Endothelial cell of umbilical vein (primary cell): Measurements from ENCODE around the gene RHOH. TPM values are rescaled to one million over a fixed set of nuclear protein-coding genes. Genes with fewer than 3 reads are reported as not detected.

Experiments
- BruUV-seq: library from RNA; stranded (reverse); fragments of 400-500 nt; replicated peaks from 2 replicates; lab custom pipeline; 2021; lab: Mats Ljungman, UMichigan
- CTCF ChIA-PET: fragments of 300-600, 350-600 bp; sonication (Branson Sonifier 250); formaldehyde crosslinking; loops from one replicate; lab custom pipeline; 2021; ENCODE audit warnings: antibody characterized with exemption, inconsistent platforms; lab: Charles Lee
- POLR2A ChIA-PET: fragments of 300-600, 350-600 bp; sonication (Branson Sonifier 250); formaldehyde crosslinking; loops from one replicate; lab custom pipeline; 2021; ENCODE audit warnings: antibody characterized with exemption, inconsistent platforms; lab: Charles Lee
- DNase-seq: peaks from one replicate; pipeline ENCODE4 v3.0.0-alpha.2; 2011; ENCODE audit warnings: low read depth, low spot score
- FAIRE-seq: peaks from 2 replicates; lab custom pipeline; 2011; peaks lifted over from hg19 to GRCh38; lab: Jason Lieb, UNC
- H2AFZ ChIP-seq: 2 replicates; pipeline ENCODE4 v1.6.0; 2012; ENCODE audit warnings: low read depth, low read length, control low read depth, inconsistent platforms
- H3K27ac ChIP-seq: 2 replicates; pipeline ENCODE4 v1.5.1; 2011; ENCODE audit warnings: low read depth, mild to moderate bottlenecking, control low read depth, low read length, moderate library complexity; ENCODE audit not compliant: insufficient read depth
- H3K27me3 ChIP-seq, 2 experiments: 2 replicates each; pipeline versions ENCODE4 v1.6.0 to v1.6.1; 2011; ENCODE audit warnings: low read length in 2 of 2, mixed read lengths in 1 of 2; ENCODE audit not compliant: control insufficient read depth in 2 of 2, insufficient read depth in 2 of 2
- H3K36me3 ChIP-seq, 2 experiments: 2 replicates in 1 of 2; 3 replicates in 1 of 2; pipeline ENCODE4 v1.5.1; 2011; ENCODE audit warnings: low read length in 2 of 2, mild to moderate bottlenecking in 1 of 2, moderate library complexity in 1 of 2; ENCODE audit not compliant: control insufficient read depth in 2 of 2, insufficient read depth in 2 of 2; ENCODE audit errors: extremely low read depth in 1 of 2
- H3K4me1 ChIP-seq: 3 replicates; pipeline ENCODE4 v1.5.1; 2011; ENCODE audit warnings: mild to moderate bottlenecking, low read length; ENCODE audit not compliant: control insufficient read depth, insufficient read depth; ENCODE audit errors: extremely low read depth
- H3K4me2 ChIP-seq: 2 replicates; pipeline ENCODE4 v1.6.1; 2011; ENCODE audit warnings: low read length, control low read depth, mixed read lengths; ENCODE audit not compliant: insufficient read depth
- H3K4me3 ChIP-seq, 3 experiments: fragments of 200-600 bp in 1 of 3; sonication (generic), shearing (Covaris generic) in 1 of 3; replicated peaks in 1 of 3; 2 replicates each; pipeline ENCODE4 v1.5.1; 2011 to 2016; ENCODE audit warnings: control low read depth in 3 of 3, low read length in 3 of 3, mild to moderate bottlenecking in 2 of 3, inconsistent platforms in 1 of 3, low read depth in 1 of 3, moderate library complexity in 1 of 3; ENCODE audit not compliant: insufficient read depth in 1 of 3
- H3K79me2 ChIP-seq: 2 replicates; pipeline ENCODE4 v1.6.0; 2012; ENCODE audit warnings: low read length, inconsistent platforms; ENCODE audit not compliant: control insufficient read depth, insufficient read depth
- H3K9ac ChIP-seq: replicated peaks from 2 replicates; pipeline ENCODE3; 2011; ENCODE audit warnings: low read length, control low read depth; ENCODE audit not compliant: insufficient read depth; ENCODE audit errors: extremely low read depth
- H3K9me1 ChIP-seq: replicated peaks from 3 replicates; pipeline ENCODE4 v1.6.0; 2011; ENCODE audit warnings: mild to moderate bottlenecking, low read length; ENCODE audit not compliant: control insufficient read depth, insufficient read depth; ENCODE audit errors: extremely low read depth
- H3K9me3 ChIP-seq: replicated peaks from 2 replicates; pipeline ENCODE4 v1.5.1; 2012; ENCODE audit warnings: low read length, inconsistent platforms; ENCODE audit not compliant: control insufficient read depth, insufficient read depth
- H4K20me1 ChIP-seq: replicated peaks from 2 replicates; pipeline ENCODE3; 2011; ENCODE audit warnings: mild to moderate bottlenecking, low read length; ENCODE audit not compliant: control insufficient read depth, insufficient read depth; ENCODE audit errors: extremely low read depth
- CTCF ChIP-seq, 2 donors: IDR thresholded peaks; 1 replicate in 1 of 2; 2 replicates in 1 of 2; pipeline ENCODE4 v1.5.1; 2011; ENCODE audit warnings: low read length in 2 of 2, mild to moderate bottlenecking in 2 of 2, moderate library complexity in 2 of 2, control low read depth in 1 of 2, inconsistent platforms in 1 of 2, low read depth in 1 of 2; ENCODE audit not compliant: insufficient read depth in 1 of 2; ENCODE audit errors: extremely low read depth in 1 of 2
- EZH2 ChIP-seq: IDR thresholded peaks from 2 replicates; pipeline ENCODE4 v1.6.1; 2012; ENCODE audit warnings: borderline replicate concordance, low read depth, mild to moderate bottlenecking, moderate library complexity, low read length, inconsistent platforms; ENCODE audit not compliant: severe bottlenecking
- FOS ChIP-seq: IDR thresholded peaks from 2 replicates; pipeline ENCODE4 v1.6.1; 2011; ENCODE audit warnings: mild to moderate bottlenecking, low read length, moderate library complexity, borderline replicate concordance; ENCODE audit not compliant: insufficient read depth
- GATA2 ChIP-seq: IDR thresholded peaks from 2 replicates; pipeline ENCODE4 v1.7.0; 2011; ENCODE audit warnings: low read depth, mild to moderate bottlenecking, moderate library complexity, mixed read lengths, low read length; ENCODE audit not compliant: insufficient read length, insufficient read depth
- JUN ChIP-seq: IDR thresholded peaks from 2 replicates; pipeline ENCODE4 v1.6.1; 2011; ENCODE audit warnings: borderline replicate concordance, low read depth; ENCODE audit not compliant: insufficient read length, insufficient read depth
- MYC ChIP-seq: IDR thresholded peaks from one replicate; pipeline ENCODE4 v1.6.1; 2011; ENCODE audit warnings: mild to moderate bottlenecking, low read depth, low read length
- POLR2A ChIP-seq: IDR thresholded peaks from 2 replicates; pipeline ENCODE4 v1.6.1; 2012; ENCODE audit warnings: low read depth, mild to moderate bottlenecking, control low read depth, low read length
- POLR2AphosphoS5 ChIP-seq: IDR thresholded peaks from 2 replicates; pipeline ENCODE4 v1.6.1; 2012; ENCODE audit warnings: low read depth, mild to moderate bottlenecking, control low read depth, low read length, moderate library complexity; ENCODE audit not compliant: insufficient read depth
- dilution Hi-C: fragments of 300-500 bp; cut with MboI; formaldehyde crosslinking; loops from one replicate; pipeline ENCODE4 v1.15.0; 2019; ENCODE audit warnings: low sequenced_read_pairs; ENCODE audit not compliant: extremely low pct_ligation_motif_present
- intact Hi-C: fragments of 100-400 bp; cut with micrococcal nuclease; formaldehyde crosslinking; loops from one replicate; pipeline ENCODE4 v1.10.0; 2022
- polyA plus RNA-seq, 4 experiments: library from polyadenylated mRNA; depleted of rRNA in 3 of 4; stranded (reverse) in 3 of 4; unstranded in 1 of 4; fragments of >200 nt; gene quantifications; 2 replicates each; pipeline versions ENCODE4 v1.2.1 to v1.2.3, GENCODE V29; 2011 to 2012; ENCODE audit warnings: missing spikeins in 1 of 4
- total RNA-seq: library from RNA; stranded (reverse); gene quantifications from 2 replicates; pipeline ENCODE4 v1.2.3, GENCODE V29; 2021
- TF ChIP-seq, protein P1 (sequence below): IDR thresholded peaks from 2 replicates; pipeline ENCODE4 v1.6.1; 2011; ENCODE audit not compliant: insufficient read depth, insufficient read length

RHOH gene
- total and polyA plus RNA-seq, 2 donors (not counting 3 experiments of a cell fraction or from before 2014, with no cell fraction given): not detected

DNA sequence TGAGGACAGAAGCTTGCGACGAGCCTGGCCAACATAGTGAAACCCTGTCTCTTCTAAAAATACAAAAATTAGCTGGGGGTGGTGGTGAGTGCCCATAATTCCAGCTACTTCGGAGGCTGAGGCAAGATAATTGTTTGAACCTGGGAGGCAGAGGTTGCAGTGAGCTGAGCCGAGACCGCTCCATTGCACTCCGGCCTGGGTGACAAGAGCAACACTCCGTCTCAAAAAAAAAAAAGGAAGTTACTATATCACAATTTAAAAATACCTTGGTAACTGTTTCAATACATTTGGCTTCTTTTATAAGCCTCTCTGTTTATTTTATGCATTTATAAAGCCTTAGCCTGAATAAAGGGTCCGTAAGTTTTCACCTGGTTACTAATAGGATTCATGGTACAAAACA lies 91.7 kb downstream of the RHOH start:
- Histone ChIP-seq H3K9me3 (no peaks in the 10 kb centered on the region), H3K9ac (no peak overlapping the region), H3K79me2 (no peaks in the 10 kb centered on the region), H3K4me3 (no peak overlapping the region), H2AFZ (no peak overlapping the region), H3K4me2 (no peak overlapping the region), H3K27ac (no peak overlapping the region), H3K9me1 (no peaks in the 10 kb centered on the region), H3K36me3 (no peaks in the 10 kb centered on the region), H3K27me3 (peaks cover 0 to 2% of the 10 kb centered on the region in 2 experiments), H3K4me1 (no peaks in the 10 kb centered on the region), H4K20me1 (no peaks in the 10 kb centered on the region)
- intact Hi-C loops (no loop called here), dilution Hi-C loops (no loop called here)
- ChIA-PET CTCF (interaction anchor here (1.4 kb wide), 1 partner anchor 28 kb away, joined by 5 read pairs; no protein-coding TSS in a partner anchor), POLR2A (no interaction called here)
- no peak for DNase-seq
- FAIRE-seq: no peak
- TF ChIP-seq POLR2AphosphoS5: no peak
- TF ChIP-seq CTCF (IDR thresholded peaks at IDR 0.05; ENCODE audit: extremely low read depth in 1 of 2, insufficient read depth in 1 of 2, low read depth in 1 of 2, low read length in 2 of 2): no peak
- no peak for TF ChIP-seq MYC
- TF ChIP-seq FOS: no peak
- TF ChIP-seq EZH2: no peak
- no peak for TF ChIP-seq JUN
- TF ChIP-seq POLR2A: no peak
- TF ChIP-seq, protein P1, sequence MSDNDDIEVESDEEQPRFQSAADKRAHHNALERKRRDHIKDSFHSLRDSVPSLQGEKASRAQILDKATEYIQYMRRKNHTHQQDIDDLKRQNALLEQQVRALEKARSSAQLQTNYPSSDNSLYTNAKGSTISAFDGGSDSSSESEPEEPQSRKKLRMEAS: no peak
- TF ChIP-seq GATA2: no peak
- BruUV-seq: no TSS peak
